Mucosa of descending colon (tissue), 3 donors: ENCODE results near the gene MADCAM1. TPM values are rescaled to one million over a fixed set of nuclear protein-coding genes. Genes with fewer than 3 reads are reported as not detected.

Source experiments
- ATAC-seq: fragments of 200-7000 bp; cut with Tn5 transposase; one replicate; pipeline ENCODE4 v1.9.1; 2020; ENCODE audit warnings: mild to moderate bottlenecking, moderate library complexity
- DNase-seq, 3 donors: peaks; one replicate each; pipeline ENCODE4 v3.0.0-alpha.2; 2020
- H3K36me3 ChIP-seq: fragments of 200-600 bp; one replicate; pipeline ENCODE4 v1.8.0; 2021; ENCODE audit warnings: low read depth, mild to moderate bottlenecking
- H3K4me1 ChIP-seq: fragments of 200-600 bp; one replicate; pipeline ENCODE4 v1.8.0; 2021; ENCODE audit warnings: low read depth, mild to moderate bottlenecking
- H3K4me3 ChIP-seq: fragments of 200-600 bp; one replicate; pipeline ENCODE4 v1.8.0; 2021; ENCODE audit warnings: mild to moderate bottlenecking
- H3K9me3 ChIP-seq: fragments of 200-600 bp; one replicate; pipeline ENCODE4 v1.8.0; 2021; ENCODE audit warnings: mild to moderate bottlenecking
- CTCF ChIP-seq: fragments of 200-600 bp; IDR thresholded peaks from one replicate; pipeline ENCODE4 v1.8.0; 2022; ENCODE audit warnings: antibody characterized with exemption, mild to moderate bottlenecking
- intact Hi-C, 2 donors: fragments of 100-400 bp; cut with DNase I in 1 of 2; cut with micrococcal nuclease in 1 of 2; formaldehyde crosslinking; loops; one replicate each; pipeline versions ENCODE4 v1.11.0 to v1.11.1; 2022; cut with DNase I, micrococcal nuclease
- total RNA-seq, 3 donors: library from RNA; stranded (reverse); fragmentation: NEBNext Ultra II Directional in 2 of 3; extraction: Animal tissue kit (Norgen Biotek cat#: 25700) in 2 of 3; gene quantifications; one replicate each; pipeline versions ENCODE4 v1.2.1 to v1.2.4, GENCODE V29; 2021 to 2023
- donor health status: DM: no; HTN: no; CAD: no; lungs with moderate emphysema.
- donor health status: DM: no; HTN: no; CAD: no.
- donor health status: DM: no; HTN: yes; CAD: no.

The MADCAM1 gene
- total RNA-seq, 3 donors from 2014 or later = 2.3 to 4.3 (median 4.1) TPM

- DNase-seq (no peak), ATAC-seq (no peak)
- intact Hi-C loops = no loop called here
- peaks cover 11% of the 10 kb centered on the region for H3K4me1 ChIP-seq
- no peak overlapping the region for H3K4me3 ChIP-seq
- H3K36me3 ChIP-seq = peaks cover 9% of the 10 kb centered on the region
- no peak for TF ChIP-seq CTCF
- H3K9me3 ChIP-seq = no peaks in the 10 kb centered on the region
Observed at GRCh38 chr19:538641-539428, 42.5 kb downstream of the MADCAM1 start.

DNA sequence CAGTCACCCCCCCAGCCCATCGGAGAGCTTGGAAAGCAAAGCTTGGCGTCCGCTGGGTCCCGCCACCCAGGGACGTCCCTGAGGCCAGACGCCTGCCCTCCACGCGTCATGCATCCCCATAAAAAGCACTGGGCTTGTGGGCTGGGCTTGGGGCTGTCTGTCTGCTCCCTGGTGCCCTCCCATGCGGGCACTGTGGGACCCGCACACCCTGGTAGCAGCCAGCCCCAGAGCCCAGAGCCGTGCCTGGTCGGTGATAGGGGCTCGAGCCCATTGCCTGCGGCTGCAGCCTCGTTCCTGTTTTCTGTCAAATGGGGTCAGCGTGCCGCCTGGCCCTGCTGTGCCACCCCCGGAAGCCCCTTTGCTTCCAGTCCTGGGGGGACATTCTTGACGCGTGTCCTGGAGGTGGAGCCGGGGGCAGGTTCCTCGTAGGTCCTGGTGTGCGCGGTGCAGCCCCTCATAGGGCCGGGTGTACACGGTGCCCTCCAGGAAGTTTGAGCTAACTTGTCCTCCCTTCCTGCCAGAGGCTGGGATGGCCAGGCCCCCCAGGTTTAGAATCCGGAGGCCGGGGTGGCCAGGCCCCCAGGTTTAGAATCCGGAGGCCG, 43.2 kb downstream of the MADCAM1 start:
- H3K4me3 ChIP-seq = no peak overlapping the region
- TF ChIP-seq CTCF = no peak
- ATAC-seq (no peak), DNase-seq (no peak)
- H3K36me3 ChIP-seq = peaks cover 9% of the 10 kb centered on the region
- intact Hi-C loops = no loop called here
- no peaks in the 10 kb centered on the region for H3K9me3 ChIP-seq
- peaks cover 7% of the 10 kb centered on the region for H3K4me1 ChIP-seq

DNA sequence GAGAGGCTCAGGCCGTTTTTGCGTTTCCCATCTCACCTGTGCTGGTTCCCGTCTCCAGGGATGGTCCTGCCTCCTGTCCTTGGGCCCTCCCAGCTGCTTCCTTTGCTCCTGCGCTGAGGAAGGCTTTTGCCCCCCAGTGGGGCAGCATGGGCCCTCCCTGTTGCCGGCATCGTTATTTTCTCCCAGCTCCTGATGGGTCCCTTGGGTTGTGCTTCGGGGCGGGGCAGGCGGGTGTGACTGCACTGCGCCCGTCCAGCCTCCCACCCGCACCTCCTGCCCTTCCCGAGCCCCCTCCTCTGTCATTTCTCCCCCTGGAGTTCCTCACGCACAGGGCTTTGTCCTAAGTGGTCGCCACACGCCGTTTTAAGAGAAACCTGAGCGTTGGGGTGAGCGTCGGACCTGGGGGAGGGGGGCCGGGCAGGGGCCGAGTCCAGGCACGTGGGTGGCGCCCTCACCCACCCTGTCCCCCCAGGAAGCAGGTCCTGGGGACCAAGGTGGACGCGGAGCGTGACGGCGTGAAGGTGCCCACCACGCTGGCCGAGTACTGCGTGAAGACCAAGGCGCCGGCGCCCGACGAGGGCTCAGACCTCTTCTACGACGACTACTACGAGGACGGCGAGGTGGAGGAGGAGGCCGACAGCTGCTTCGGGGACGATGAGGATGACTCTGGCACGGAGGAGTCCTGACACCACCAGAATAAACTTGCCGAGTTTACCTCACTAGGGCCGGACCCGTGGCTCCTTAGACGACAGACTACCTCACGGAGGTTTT, 44.8 kb downstream of the MADCAM1 start:
- Histone ChIP-seq H3K4me1 (no peaks in the 10 kb centered on the region), H3K4me3 (no peak overlapping the region), H3K36me3 (peaks cover 9% of the 10 kb centered on the region), H3K9me3 (no peaks in the 10 kb centered on the region)
- no peak for ATAC-seq
- intact Hi-C loops = no loop called here
- no peak for DNase-seq
- TF ChIP-seq CTCF = no peak

GRCh38 chr19:541699-542098, 45.4 kb downstream of the MADCAM1 start:
- Histone ChIP-seq H3K4me3 (no peak overlapping the region), H3K9me3 (no peaks in the 10 kb centered on the region), H3K4me1 (no peaks in the 10 kb centered on the region), H3K36me3 (peaks cover 5% of the 10 kb centered on the region)
- TF ChIP-seq CTCF = no peak
- ATAC-seq (no peak), DNase-seq (no peak)
- intact Hi-C loops = no loop called here

GRCh38 chr19:542173-542866, 46.0 kb downstream of the MADCAM1 start:
- intact Hi-C loops = no loop called here
- no peak for TF ChIP-seq CTCF
- DNase-seq = peak in 1 of 3 donors; percentile 56
- Histone ChIP-seq H3K4me3 (no peak overlapping the region), H3K4me1 (no peaks in the 10 kb centered on the region), H3K9me3 (no peaks in the 10 kb centered on the region), H3K36me3 (no peaks in the 10 kb centered on the region)
- ATAC-seq = peak; percentile 7
